Loucy (cell line): ENCODE measurements around the gene FURIN.

Experiments used
- EZH2phosphoT487 ChIP-seq: fragments of 200-600 bp; IDR thresholded peaks from 2 replicates; pipeline ENCODE4 v1.6.1; 2018; ENCODE audit warnings: antibody characterized with exemption, mild to moderate bottlenecking, moderate library complexity, borderline replicate concordance
- TF ChIP-seq, protein P1 (sequence below): fragments of 200-600 bp; sonication (generic); conservative IDR thresholded peaks from 2 replicates; pipeline ENCODE4 v1.5.1; 2014; ENCODE audit warnings: mild to moderate bottlenecking, antibody characterized with exemption, low read length

- TF ChIP-seq, protein P1, sequence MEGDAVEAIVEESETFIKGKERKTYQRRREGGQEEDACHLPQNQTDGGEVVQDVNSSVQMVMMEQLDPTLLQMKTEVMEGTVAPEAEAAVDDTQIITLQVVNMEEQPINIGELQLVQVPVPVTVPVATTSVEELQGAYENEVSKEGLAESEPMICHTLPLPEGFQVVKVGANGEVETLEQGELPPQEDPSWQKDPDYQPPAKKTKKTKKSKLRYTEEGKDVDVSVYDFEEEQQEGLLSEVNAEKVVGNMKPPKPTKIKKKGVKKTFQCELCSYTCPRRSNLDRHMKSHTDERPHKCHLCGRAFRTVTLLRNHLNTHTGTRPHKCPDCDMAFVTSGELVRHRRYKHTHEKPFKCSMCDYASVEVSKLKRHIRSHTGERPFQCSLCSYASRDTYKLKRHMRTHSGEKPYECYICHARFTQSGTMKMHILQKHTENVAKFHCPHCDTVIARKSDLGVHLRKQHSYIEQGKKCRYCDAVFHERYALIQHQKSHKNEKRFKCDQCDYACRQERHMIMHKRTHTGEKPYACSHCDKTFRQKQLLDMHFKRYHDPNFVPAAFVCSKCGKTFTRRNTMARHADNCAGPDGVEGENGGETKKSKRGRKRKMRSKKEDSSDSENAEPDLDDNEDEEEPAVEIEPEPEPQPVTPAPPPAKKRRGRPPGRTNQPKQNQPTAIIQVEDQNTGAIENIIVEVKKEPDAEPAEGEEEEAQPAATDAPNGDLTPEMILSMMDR = no peak
- TF ChIP-seq EZH2phosphoT487 = no peak
Observed at GRCh38 chr15:90902840-90903732, 34.7 kb downstream of the FURIN start, which contains the start of gene MAN2A2.
